MV-4-11 (cell line): ENCODE results near the gene RHOD.
A peak's percentile ranks its signal among the peaks of the same experiment; 100 is the strongest.

ENCODE experiments used
- DNase-seq: peaks from one replicate; lab custom pipeline; 2025; lab: John Stamatoyannopoulos, UW

RHOD gene

GRCh38 chr11:67117672-67118180 lies 61.1 kb downstream of the RHOD start:
- DNase-seq: no peak

GRCh38 chr11:67118181-67118766 lies 61.6 kb downstream of the RHOD start:
- no peak for DNase-seq

- peak; percentile 94 for DNase-seq
Observed at GRCh38 chr11:67118801-67119584, 62.3 kb downstream of the RHOD start, which contains the start of gene KDM2A. TSS of gene KDM2A (plus strand) at chr11:67119263. CDS start at chr11:67121317, 2,054 bp downstream.

GRCh38 chr11:67119585-67120391 lies 63.1 kb downstream of the RHOD start:
- DNase-seq: no peak

GRCh38 chr11:67120456-67120855 lies 63.8 kb downstream of the RHOD start:
- DNase-seq: no peak

GRCh38 chr11:67120881-67121710 lies 64.4 kb downstream of the RHOD start:
- peak; percentile 99 for DNase-seq
